Ovary (tissue), 3 donors: ENCODE data around the gene SORCS2.

Source experiments
- EP300 ChIP-seq: sonication (generic); formaldehyde crosslinking; IDR thresholded peaks from one replicate; pipeline ENCODE4 v1.6.1; 2017; ENCODE audit warnings: antibody characterized with exemption
- POLR2A ChIP-seq: fragments of 450-650 bp; IDR thresholded peaks from one replicate; pipeline ENCODE4 v1.6.1; 2017; ENCODE audit warnings: antibody characterized with exemption, mild to moderate bottlenecking, moderate library complexity
- TF ChIP-seq, protein P1 (sequence below), 3 donors: fragments of 450-650 bp in 2 of 3; fragments of 200-600 bp in 1 of 3; IDR thresholded peaks; one replicate each; pipeline versions ENCODE4 v1.5.1 to v1.8.0; 2016 to 2022; ENCODE audit warnings: antibody characterized with exemption in 3 of 3, mild to moderate bottlenecking in 1 of 3
- donor health status: DM: no; HTN: no; CAD: no.

DNA sequence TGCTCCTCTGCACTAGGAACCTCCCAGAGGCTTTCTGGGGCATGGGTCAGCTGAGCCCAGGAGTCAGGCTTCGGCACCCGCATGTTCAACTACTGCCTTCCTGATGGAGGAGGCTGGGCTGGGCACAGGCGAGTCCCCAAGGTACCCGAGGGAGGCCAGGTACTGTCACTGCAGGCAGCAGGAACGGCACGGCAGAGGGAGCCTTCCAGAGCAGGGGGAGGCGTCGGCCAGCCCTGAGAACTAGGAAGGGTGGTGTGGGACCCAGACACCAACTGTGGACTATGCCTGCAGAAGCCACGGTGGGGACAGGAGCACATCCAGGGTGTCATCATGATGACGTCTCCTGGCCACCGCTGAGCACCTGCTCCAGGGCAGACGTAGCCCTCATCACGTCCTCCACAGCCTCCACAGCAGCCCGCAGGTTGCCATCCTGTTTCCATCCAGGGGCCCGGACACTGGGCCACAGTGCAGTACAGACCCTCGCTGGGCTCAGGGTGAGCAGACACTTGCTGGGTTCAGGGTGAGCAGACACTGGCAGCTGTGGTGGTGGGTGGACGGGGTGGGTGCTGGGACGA lies 40.8 kb downstream of the SORCS2 start:
- TF ChIP-seq, protein P1, sequence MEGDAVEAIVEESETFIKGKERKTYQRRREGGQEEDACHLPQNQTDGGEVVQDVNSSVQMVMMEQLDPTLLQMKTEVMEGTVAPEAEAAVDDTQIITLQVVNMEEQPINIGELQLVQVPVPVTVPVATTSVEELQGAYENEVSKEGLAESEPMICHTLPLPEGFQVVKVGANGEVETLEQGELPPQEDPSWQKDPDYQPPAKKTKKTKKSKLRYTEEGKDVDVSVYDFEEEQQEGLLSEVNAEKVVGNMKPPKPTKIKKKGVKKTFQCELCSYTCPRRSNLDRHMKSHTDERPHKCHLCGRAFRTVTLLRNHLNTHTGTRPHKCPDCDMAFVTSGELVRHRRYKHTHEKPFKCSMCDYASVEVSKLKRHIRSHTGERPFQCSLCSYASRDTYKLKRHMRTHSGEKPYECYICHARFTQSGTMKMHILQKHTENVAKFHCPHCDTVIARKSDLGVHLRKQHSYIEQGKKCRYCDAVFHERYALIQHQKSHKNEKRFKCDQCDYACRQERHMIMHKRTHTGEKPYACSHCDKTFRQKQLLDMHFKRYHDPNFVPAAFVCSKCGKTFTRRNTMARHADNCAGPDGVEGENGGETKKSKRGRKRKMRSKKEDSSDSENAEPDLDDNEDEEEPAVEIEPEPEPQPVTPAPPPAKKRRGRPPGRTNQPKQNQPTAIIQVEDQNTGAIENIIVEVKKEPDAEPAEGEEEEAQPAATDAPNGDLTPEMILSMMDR (IDR thresholded peaks at IDR 0.05): no peak
- no peak for TF ChIP-seq POLR2A
- TF ChIP-seq EP300: no peak
